NCI-H226 (cell line): ENCODE measurements around the gene SNCAIP.
A peak's percentile ranks its signal among the peaks of the same experiment; 100 is the strongest.
"Not testable (repeated sequence)": the region's sequence is repeated elsewhere in the genome, so short reads cannot be mapped to it uniquely, and the experiment has no call there.

ENCODE experiments used
- DNase-seq: peaks from one replicate; pipeline ENCODE4 v3.0.0-alpha.2; 2015

Gene SNCAIP

DNA sequence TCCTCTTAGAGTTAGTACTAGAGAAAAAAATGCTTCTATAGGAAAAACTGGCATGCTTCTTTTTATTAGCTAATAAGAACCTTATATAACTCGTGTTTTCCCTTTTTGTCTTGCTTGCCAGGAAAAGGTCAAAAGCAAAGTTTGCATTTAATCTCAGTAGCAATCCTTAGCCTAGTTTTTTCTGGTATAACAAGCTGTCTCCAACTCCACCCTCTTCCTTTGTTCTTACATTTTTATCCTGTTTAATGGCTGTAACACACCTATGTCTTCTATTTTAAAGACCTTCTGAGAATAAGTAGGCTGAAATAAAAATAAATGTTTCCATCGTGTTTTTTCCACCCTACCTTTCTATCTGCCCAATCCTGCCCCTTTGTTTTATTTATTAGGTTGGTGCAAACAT lies 158.3 kb downstream of the SNCAIP start:
- no peak for DNase-seq

DNA sequence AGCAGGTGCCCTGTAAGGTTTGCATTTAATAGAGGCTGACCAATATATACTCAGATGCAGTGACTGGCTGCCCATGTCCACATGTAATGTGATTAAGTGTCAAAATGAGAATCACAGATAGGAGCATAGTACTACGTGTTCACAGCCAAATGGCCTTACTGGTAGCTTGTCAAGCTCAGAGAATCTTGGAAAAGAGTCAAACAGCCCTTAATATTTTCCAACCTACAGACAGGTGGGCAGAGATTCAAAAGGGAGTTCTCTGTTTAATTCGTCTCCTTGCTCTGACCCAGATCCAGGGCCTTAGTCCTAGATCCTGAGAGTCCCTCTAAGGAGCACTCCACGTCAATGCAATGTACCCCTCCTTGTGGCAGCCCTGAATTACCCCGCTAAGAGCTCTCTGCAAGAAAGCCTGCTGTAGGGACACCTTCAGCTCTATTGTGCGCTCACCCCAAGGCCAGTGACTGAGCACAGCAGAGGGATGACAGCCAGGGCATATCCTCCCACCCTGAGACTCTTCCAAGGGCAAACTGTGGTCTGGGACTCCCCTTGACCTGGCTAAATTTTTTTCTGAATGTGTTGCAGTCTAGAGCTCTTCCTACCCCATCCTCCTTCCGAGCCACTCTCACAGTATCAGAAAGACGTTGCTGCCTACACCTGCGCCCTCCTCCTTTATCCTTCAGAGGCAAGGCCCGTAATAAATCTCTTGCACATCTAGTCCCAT lies 159.2 kb downstream of the SNCAIP start:
- no peak for DNase-seq

DNA sequence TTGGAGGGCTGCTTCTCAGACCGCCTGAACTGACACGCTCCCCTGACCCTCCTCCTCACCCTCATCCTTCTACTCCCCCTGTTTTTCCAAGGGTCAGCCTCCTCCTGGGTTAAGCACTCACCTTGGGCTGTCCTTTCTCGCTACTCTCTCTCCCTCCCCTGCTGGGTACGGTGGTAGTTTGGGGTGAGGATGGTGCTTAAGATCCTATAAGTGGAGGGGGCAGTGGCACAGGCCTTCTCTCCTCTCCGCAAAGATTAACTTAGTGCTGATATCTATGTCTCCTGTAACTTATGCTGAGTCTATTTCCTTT lies 159.7 kb downstream of the SNCAIP start:
- no peak for DNase-seq

DNA sequence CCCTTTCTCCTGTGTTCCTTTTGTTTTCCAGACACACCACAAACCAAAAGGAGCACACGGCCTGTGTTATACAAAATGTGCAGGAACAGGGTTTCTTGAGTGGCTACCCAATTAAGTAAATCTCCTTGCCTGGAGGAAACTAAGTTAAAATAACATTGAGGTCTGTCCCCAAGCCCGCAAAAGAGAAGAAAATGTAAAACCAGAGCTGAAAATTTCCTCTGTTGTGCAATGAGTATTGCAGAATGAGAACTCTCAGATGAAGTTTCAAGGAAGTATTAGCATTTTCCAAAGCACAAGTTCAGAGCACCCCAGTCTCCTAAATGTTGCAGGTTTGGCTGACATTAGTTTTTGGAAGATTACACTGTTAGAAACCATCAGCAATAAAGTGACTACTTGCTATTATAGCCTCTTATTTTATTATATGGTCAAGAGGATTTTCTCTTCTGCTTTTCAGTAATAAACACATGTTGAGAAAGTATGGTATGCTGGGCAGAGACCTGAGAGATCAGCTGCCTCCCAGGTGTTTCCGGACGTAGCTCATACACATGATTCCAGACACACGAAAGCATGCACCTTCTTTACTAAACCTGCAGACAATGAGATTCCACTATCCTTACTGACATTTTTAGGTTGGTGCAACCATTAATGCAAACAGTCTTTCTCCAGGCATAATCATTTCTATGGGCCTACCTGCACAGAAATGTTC lies 161.3 kb downstream of the SNCAIP start:
- DNase-seq = no peak

DNA sequence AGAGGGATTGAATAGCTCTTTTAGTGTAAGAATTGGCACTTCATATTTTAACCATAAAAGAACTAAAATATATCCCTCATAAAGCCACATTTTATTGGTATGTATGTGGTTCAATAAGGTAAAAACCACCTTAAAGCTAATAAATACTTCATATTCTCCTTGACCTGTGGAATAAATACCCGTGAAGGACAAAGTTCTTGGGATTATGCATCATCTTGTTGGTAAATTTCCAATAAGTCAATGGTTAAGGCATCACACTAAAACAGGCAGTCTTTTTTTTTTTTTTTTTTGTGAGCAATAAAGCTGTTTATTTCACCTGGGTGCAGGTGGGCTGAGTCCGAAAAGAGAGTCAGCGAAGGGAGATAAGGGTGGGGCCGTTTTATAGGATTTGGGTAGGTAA lies 161.9 kb downstream of the SNCAIP start:
- no peak for DNase-seq

DNA sequence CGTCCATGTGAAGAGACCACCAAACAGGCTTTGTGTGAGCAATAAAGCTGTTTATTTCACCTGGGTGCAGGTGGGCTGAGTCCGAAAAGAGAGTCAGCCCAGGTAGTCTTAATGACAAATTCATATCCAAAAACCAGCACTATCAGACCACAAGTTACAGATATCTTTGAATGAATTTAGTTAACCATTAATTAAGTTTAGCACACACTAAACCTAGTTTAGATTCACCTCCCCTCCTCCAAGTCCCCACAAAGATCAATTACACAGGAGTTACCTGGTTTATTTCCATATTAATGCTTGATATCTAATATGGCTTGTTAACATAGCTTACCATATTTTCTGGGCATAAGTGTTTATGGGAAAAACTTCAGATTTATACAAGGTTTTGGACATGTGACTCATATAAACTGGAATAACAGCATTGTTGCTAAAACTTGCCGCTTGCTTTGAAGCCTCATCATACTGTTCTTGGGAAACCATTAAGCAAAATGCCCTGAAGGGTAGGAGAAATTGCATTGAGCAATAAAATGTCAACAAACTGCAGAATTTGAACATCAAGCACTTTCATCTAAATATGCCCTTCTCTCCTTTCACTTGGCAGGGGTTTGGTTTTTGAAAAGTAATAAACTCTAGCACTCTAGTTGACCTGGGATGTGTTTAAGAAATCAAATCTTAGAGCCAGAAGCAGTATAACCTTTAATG lies 166.9 kb downstream of the SNCAIP start:
- DNase-seq = peak; percentile 31

DNA sequence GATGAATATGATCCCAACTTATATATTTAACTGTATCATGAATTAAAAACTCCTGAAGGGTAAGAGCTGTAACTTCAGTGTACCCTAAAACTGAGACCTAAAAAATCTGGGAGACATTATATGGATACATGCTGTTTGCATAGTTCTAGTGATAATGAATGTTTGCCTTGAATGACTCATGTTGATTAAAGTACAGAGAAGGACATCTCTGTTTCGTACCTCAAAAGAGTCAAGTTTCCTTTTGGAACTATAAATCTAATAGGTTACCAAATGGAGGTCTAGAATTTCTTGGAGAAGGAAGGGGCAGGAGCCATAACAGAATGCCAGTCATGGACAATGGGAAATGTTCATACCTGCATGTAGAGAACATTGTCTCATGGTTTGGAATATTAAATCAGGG lies 168.1 kb downstream of the SNCAIP start:
- DNase-seq = no peak

DNA sequence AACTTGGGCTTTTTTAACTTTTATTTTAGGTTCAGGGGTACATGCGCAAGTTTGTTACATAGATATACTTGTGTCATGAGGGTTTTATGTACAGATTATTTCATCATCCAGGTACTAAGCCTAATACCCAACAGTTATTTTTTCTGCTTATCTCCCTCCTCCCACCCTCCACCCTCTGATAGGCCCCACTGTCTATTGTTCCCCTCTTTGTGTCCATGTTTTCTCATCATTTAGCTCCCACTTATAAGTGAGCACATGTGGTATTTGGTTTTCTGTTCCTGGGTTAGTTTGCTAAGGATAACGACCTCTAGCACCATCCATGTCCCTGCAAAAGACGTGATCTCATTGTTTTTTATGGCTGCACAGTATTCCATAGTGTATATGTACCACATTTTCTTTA lies 172.1 kb downstream of the SNCAIP start:
- DNase-seq = no peak

DNA sequence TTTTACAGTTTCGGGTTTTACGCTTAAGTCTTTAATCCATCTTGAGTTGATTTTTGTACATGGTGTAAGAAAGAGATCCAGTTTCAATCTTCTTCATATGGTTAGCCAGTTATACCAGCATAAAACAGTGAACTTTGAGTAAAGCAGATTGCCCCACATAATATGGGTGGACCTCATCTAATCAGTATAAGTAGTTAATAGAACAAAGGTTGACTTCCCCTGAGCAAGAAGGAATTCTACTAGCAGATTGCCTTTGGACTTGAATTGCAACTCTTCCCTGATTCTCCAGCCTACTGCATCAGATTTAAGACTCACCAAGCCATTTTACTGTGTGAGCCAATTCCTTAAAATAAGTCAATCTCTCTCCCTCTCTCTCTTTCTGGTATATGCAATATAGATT lies 173.2 kb downstream of the SNCAIP start:
- DNase-seq = no peak

DNA sequence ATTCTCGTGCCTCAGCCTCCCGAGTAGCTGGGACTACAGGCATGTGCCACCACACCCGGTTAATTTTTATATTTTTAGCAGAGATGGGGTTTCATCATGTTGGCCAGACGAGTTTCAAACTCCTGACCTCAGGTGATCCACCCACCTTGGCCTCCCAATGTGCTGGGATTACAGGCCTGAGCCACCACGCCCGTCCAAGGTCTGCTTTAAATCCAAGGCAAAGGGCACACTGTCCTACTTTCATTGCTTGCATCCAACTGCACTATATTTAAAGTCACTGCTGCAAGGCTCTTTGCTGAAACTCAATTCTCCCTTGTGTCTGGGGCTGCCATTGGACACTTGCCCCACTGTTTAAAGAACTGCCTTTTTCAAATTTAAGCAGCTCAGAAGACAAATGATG lies 174.6 kb downstream of the SNCAIP start:
- DNase-seq = not testable (repeated sequence)

DNA sequence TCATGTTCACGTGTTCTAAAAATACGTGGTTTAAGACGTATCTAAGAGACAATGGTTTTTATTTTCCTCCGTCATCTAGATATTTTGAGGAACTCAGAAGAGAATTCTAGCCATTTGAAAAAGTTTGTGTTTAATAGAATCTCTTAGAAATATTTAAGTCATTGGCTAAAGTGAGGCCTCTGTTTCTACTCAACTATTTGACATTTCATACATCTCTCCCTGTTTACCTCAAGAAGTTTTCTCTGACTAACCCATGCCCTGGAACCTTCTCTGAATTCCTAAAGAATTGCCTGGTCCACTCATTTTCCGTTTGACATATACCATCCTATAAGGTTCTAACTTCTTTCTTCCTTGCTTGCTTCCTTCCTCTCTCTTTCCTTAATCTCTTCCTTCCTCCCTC lies 178.7 kb downstream of the SNCAIP start:
- DNase-seq = no peak

DNA sequence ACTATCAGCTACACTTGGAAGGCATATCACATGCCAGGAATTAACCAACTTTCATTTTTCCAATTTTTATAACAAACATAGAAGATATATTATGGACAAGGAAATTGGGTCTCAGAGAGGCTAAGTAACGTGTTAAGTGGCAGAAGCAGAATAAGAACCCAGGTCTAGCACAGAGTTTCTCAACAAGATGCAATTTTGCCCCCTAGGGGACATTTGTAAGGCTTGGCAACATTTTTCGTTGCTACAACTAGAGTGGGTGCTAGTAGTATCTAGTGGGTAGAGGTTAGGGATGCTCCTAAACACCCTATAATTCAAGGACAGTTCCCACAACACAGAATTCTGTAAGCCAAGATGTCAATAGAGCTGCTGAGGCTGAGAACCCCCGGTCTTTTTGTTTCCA lies 180.6 kb downstream of the SNCAIP start:
- no peak for DNase-seq

DNA sequence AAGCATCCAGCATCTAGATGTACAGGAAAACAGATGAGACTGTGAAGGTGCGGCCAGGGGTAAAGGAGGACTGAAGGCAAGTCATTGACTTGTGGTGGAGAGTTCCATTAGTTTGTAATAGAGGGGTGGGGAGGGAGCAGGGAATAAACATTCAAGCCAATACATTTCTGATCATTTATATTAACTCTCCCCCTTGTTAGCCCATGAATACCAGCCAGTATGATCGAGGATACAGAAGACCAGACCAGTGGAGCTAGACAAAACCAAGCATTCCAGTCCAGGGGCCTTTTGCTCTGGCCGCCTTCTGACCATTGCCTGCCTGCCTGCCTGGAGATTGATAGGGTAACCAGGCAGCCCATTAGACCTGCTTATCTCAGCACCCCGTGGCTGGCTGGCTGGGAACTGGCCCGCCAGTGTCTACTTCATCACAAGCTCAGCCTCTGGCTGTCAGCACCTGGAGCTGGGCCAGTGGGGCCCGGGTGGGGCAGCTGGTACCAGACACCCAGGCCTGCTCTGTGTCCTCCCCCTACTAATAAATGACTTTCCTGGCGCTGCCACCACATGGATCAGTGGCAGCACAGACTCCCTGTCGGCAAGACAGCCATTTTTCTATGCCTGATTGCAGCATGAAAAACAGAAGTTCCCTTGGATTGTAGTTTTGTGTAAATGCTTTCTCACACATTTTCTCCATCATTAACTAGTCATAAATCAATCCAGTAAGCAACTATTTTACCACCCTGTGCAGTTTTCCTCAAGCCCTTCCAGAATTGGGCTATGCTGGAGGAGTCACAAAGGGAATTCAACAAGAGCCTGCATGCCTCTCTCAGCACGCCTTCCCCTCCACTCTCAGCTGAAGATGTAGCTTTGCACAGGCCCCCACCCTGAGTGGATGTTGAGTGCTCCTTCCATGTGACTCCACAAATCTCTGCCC lies 181.3 kb downstream of the SNCAIP start:
- peak; percentile 79 for DNase-seq

DNA sequence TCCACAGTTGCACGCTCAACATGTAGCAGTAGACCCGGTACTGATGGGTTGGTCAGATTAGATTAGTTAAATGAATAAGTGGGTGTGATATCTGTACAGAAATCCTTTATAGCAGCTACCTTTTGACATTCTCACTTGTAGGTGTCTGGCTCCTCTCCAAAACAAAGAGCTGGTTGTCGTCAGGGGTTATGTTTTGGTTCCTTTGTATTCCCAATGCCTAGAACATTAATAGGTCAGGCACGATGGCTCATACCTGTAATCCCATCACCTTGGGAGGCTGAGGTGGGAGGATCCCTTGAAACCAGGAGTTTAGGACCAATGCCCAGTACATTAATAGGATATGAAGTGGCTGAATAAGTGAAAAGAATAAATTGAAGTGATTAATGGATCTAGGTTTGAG lies 182.1 kb downstream of the SNCAIP start:
- DNase-seq = no peak

DNA sequence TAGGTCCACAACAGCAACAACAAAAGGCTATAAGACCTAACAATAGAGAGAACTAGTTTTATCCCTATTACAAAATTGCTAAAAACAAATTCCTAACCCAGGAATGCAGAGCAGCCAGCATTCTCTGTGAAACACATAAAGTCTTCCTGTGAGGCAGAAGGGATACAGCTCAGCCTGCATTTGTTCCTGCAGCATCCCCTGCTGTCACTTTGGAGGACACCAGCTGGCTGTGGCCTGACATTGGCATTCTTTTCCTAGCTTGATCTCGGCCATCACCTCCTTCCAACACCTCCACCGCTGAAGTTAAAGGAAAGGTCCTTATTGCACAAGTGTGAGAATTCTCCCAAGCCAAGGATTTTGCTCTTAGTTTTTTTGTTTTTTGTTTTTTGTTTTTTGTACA lies 186.1 kb downstream of the SNCAIP start:
- DNase-seq = no peak

DNA sequence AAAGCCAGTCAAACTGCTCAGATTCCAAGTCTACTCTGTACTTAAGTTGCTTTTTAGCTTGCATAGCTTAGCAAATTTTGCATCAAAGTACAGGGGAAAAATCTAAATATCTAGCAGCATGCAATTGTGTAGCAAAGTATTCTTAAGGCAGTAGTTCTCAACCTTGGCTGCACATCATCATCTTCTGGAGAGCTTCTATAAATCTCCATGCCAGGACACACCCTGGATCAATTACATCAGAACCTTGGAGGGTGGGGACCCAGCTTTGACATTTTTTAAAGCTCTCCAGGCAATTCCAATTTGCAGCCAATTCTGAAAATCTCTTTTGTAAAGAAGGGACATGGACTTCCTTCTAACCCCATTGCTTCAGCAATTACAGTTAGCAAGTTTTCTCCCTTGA lies 187.5 kb downstream of the SNCAIP start:
- DNase-seq = no peak

DNA sequence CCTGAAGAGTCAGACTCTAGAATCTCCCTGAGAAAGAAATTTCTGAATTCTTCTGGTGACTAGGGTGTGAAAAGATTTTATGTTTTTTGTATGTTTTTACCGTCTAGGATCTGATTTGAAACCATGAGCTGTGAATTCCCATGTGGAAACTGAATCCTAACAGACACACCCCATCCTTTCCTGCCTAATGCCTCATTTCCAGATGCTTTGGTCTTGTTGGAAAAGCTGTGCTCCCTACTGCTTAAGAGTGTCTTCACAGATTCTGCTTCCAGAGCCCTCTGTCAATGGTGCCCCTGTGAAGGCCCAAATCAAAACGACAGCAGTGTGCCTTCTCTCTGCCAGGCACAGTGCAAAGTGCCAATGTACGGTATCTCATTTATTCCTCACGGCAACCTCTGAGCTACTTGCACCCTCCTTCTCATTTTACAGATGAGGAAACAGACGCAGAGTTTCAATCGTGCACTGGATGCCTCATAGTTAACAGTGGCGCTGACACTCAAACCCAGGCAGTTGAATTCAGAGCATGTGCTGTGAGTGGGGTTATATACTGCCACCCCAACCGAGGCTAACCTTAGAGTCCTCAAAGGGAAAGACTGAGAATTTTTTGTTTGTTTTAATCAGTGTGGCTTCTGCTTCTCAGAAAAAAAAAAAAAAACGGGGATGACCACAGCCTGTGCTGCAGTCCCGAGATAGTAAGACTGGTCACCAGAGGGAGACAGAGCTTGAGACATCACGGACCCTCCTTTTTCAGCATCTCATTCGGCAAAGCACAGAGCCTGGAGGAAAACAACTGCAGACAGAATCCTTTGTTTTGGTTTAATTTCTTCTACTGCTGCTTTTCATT lies 188.4 kb downstream of the SNCAIP start:
- no peak for DNase-seq

DNA sequence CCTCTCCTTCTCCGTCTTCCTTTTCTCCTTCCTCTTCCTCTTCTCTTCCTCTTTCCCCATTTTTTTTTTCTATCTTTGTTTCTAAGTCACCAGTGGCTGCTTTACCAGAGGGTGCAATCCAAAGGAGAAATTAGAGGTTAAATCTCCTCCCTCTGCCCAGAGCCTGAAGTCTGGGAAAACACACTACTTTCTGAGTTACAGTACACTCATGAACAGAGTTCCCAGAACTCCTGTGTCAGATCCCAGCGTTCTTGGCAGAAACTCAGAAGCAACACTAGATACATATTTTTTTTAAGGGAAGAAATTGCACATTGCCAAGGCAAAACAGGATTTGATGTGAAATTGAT lies 189.0 kb downstream of the SNCAIP start:
- DNase-seq = no peak

DNA sequence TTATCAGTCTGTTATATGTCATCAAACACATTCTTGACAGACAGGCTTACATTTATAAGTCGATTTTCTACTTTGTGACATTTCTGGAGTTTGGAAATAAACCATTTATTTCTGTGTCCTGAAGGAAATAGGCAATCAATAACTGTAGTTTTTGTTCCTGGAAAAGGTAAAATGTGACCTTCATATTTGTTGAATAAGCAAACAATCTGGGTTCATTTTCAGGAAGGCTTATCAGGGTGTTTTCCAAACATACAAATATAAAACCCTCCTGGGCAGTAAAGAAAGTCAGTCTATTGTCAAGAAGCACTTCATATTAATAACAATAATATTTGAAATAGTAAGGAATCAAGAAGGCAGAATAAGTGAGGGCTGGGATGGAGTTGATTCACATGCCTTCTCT lies 195.0 kb downstream of the SNCAIP start:
- DNase-seq = no peak

DNA sequence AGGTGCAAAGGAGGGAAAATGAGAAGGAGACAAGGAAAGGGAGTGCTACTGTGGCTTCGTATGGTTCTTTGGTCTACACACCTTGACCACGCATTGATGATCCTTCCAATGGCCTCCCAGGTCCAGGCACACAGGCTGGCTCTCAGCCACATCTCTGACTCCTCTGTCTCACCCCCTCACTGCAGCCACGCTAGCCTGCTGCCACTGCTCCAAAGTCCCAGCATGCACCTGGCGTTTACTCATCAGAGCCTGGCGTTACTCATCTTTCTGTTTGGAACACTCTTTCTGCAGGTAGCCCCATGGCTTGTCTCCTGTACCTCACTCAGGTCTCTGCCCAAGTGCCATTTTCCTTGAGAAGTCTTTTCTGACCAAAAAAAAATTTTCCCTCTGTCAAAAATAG lies 195.5 kb downstream of the SNCAIP start:
- no peak for DNase-seq

DNA sequence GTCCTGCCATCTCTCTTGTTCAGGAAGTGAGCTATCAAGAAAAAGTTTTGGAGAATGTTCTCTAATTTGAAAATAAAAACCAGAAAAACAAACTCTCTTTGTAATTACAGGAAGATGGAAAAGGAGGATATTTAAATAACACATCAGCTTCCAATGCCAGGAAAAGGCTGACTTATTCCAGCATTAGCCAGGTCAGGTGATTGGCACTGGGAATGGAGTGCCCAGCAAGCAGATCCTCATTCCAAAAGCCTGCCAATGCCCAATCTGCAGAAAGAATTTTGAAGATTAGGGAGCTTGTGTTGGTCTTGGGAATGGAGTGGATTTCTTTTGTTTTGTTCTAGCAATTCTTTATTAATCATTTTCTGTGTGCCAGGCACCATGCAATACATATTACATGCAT lies 196.6 kb downstream of the SNCAIP start:
- no peak for DNase-seq
